Testis (tissue), 2 donors: ENCODE results near the gene SPECC1L.

Experiments
- POLR2A ChIP-seq: fragments of 450-650 bp; IDR thresholded peaks from one replicate; pipeline ENCODE4 v1.6.1; 2017; ENCODE audit warnings: antibody characterized with exemption, mild to moderate bottlenecking, moderate library complexity
- TF ChIP-seq, protein P1 (sequence below), 3 experiments: fragments of 450-650 bp in 2 of 3; fragments of 200-600 bp in 1 of 3; sonication (generic) in 1 of 3; IDR thresholded peaks; one replicate each; pipeline ENCODE4 v1.5.1; 2016 to 2019; ENCODE audit warnings: antibody characterized with exemption in 3 of 3, mild to moderate bottlenecking in 2 of 3, moderate library complexity in 1 of 3

DNA sequence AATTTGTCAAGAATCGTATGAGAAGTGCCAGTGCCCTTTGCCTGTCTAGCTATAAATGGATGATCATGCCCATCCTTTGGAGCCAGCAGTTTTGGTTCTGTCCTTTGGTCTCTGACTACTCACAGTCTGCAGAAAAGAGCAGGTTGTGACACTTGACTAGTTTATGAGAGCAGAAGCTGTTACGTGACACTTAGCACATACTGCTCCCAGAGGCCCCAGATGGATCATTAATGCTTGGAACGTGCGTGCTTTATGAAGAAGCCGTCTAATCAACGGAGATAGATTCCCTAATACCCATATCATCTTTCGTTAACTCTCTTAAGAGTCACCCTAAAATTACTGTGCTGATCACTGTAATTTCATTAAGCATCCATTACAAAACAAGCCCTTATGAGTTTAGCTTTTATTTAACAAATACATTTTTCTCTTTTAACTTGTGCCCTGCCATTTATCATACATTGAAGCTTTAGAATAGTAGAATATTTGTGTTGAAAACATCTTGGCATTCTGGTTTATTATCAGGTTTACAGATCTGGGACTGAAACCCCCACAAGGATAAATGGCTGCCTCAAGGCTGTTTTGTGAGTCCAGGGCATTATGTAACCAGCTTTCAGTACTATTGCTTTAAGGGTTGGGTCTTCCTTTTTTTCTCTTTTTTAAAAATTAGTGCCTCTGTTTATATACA, 109.7 kb downstream of the SPECC1L start:
- TF ChIP-seq, protein P1, sequence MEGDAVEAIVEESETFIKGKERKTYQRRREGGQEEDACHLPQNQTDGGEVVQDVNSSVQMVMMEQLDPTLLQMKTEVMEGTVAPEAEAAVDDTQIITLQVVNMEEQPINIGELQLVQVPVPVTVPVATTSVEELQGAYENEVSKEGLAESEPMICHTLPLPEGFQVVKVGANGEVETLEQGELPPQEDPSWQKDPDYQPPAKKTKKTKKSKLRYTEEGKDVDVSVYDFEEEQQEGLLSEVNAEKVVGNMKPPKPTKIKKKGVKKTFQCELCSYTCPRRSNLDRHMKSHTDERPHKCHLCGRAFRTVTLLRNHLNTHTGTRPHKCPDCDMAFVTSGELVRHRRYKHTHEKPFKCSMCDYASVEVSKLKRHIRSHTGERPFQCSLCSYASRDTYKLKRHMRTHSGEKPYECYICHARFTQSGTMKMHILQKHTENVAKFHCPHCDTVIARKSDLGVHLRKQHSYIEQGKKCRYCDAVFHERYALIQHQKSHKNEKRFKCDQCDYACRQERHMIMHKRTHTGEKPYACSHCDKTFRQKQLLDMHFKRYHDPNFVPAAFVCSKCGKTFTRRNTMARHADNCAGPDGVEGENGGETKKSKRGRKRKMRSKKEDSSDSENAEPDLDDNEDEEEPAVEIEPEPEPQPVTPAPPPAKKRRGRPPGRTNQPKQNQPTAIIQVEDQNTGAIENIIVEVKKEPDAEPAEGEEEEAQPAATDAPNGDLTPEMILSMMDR (IDR thresholded peaks at IDR 0.05): no peak
- no peak for TF ChIP-seq POLR2A
